GM19193 (cell line): ENCODE results near the gene MAP4.

Experiments used
- POLR2A ChIP-seq: IDR thresholded peaks from 4 replicates; pipeline ENCODE4 v1.6.1; 2011; ENCODE audit not compliant: insufficient read depth, insufficient read length; ENCODE audit errors: extremely low read depth

MAP4 gene

DNA sequence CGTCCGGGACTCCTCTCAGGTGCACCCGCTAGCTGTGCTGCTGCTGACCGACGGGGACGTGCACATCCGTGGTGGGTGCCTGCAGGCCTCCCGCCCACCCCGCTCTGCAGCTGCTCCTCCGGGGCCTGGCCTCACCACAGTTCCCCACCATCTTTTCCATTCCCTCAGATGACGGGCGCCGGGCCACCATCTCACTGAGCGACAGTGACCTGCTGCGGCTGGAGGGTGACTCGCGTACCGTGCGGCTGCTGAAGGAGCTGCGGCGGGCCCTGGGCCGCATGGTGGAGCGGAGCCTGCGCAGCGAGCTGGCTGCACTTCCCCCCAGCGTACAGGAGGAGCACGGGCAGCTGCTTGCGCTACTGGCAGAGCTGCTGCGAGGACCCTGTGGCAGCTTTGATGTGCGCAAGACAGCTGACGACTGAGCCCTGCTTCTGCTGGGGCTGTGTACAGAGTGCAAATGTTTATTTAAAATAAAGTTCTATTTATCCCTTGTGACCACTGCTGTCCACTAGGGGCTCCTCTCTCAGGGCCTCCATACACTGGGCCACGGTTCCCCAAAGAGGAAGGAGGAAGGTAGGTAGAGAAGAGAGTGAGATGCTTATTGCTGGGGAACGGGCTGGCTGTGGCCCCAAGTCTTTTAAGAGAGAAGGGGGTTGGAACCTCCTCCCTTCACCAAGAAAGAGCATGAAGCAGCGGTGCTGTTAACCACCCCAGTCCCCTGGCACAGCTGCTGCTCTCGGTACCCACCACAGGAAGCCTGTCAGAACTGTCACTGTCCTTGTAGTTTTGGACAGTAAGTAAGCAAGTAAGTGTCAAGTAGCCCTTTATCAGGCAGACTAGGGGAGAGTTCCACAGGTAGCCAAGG is 166.3 kb downstream of the MAP4 start:
- TF ChIP-seq POLR2A = peak; percentile 6

DNA sequence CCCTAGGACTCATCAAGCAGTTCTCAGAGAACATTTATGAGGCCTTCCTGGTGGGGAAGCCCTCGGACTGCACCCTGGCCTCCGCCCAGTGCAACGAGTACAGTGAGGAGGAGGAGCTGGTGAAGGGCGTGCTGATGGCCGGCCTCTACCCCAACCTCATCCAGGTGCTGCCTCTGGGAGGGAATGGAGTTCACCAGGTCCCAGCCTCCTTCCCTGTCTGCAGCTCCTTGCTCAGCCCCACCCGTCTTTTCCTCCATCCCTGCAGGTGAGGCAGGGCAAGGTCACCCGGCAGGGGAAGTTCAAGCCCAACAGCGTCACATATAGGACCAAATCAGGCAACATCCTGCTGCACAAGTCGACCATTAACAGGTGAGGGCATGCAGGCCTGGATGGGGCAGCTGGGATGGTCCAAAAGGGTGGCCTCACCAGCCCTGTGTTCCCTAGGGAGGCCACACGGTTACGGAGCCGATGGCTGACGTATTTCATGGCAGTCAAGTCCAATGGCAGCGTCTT is 167.0 kb downstream of the MAP4 start:
- no peak for TF ChIP-seq POLR2A

DNA sequence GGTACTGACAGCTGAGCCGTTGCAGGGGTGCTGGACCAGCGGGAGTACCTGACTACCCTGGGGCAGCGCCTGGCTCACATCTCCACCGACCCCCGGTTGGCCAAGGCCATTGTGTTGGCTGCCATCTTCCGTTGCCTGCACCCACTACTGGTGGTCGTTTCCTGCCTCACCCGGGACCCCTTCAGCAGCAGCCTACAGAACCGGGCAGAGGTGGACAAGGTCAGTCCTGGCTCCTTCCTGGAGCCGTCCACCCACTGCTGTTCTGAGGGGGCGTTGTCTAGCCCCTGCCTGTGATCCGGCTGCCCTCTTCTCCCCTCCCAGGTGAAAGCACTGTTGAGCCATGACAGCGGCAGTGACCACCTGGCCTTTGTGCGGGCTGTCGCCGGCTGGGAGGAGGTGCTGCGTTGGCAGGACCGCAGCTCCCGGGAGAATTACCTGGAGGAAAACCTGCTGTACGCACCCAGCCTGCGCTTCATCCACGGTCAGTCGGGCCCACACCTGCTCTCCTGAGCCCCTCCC is 167.6 kb downstream of the MAP4 start:
- TF ChIP-seq POLR2A = no peak

DNA sequence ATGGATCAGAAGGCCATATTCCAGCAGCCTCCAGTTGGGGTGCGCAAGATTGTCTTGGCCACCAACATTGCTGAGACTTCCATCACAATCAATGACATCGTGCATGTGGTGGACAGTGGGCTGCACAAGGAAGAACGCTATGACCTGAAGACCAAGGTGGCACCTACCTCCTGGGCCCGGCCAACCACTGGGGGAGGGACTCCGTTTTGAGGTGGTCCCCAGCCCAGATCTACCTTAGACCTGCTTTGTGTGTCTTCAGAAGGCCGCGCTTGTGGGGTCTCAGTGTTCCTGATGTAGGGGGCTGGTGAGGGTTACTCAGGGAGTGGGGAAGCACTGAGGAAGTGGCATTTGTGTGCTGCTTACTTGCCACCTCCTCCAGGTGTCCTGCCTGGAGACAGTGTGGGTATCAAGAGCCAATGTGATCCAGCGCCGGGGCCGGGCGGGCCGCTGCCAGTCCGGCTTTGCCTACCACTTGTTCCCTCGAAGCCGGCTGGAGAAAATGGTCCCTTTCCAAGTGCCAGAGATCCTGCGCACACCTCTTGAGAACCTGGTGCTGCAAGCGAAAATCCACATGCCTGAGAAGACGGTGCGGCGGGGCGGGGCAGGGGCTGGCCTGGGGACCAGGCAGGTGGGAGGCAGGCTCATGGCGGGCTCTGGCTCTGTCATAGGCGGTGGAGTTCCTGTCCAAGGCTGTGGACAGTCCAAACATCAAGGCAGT is 168.3 kb downstream of the MAP4 start:
- no peak for TF ChIP-seq POLR2A

DNA sequence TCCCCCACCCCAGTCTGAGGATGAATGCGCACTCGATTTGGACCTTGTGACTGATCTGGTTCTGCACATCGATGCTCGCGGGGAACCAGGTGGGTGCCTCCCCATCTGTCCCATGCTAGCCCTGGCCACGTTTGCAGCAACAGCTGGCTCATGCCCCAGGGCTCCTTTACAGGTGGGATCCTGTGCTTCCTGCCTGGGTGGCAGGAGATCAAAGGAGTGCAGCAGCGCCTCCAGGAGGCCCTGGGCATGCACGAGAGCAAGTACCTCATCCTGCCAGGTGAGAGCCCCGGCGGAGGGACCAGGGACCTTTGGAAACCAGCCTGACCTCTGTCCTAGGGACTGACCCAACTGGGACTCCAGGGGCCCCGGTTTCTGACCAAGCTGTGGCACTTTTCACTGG is 169.0 kb downstream of the MAP4 start:
- no peak for TF ChIP-seq POLR2A

DNA sequence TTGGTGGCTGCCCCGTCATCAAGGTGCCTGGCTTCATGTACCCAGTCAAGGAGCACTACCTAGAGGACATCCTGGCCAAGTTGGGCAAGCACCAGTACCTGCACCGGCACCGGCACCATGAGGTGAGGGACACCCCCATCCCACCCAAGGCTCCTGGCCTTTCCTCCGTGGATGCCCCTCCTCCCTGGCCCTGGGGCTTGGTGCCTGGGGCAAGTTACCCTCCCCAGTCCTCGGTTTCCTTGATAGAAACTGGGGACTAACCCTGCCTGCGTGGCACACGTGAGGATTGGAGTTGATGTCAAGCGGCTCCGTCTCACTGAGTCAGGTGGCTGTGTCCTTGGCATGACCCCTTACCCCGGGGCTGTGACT is 169.4 kb downstream of the MAP4 start:
- no peak for TF ChIP-seq POLR2A

DNA sequence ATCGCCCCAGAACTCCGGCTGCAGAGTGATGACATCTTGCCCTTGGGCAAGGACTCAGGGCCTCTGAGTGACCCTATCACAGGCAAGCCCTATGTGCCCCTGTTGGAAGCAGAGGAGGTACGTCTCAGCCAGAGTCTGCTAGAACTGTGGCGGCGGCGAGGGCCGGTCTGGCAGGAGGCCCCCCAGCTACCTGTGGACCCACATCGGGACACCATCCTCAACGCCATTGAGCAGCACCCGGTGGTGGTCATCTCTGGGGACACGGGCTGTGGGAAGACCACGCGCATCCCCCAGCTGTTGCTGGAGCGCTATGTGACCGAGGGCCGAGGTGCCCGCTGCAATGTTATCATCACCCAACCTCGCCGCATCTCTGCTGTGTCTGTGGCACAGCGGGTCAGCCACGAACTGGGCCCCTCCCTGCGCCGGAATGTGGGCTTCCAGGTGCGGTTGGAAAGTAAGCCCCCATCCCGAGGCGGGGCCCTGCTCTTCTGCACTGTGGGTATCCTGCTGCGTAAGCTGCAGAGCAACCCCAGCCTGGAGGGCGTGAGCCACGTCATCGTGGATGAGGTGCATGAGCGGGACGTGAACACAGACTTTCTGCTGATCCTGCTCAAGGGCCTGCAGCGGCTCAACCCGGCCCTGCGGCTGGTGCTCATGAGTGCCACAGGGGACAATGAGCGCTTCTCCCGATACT is 169.9 kb downstream of the MAP4 start:
- TF ChIP-seq POLR2A = peak; percentile 9

DNA sequence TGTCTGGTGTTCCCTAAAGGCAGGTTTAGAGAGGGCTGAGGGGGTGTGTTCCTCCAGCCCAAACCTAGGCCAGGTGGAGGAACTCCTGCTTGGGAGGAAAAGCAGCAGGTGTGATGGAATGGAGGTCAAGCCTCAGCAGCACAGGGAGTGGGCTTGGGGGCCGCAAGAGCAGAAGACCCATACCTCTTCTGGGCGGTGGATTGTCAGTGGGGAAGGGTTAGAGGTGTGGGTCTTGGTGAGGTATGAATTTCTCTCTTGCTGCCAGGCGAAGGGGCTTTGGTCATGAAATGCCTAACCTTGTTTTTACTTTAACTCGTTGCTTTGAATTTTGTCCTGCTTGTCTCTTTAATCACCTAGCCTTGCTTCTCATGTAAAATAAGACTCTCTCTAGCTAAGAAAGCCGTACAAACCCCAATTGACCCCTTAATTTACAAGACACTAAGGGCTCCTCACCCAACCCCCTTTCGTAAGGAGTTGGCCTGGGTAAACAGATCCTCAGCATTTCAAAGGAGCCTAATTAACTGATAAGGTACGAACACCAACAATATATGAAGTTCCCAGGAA is 174.3 kb downstream of the MAP4 start:
- TF ChIP-seq POLR2A = no peak

DNA sequence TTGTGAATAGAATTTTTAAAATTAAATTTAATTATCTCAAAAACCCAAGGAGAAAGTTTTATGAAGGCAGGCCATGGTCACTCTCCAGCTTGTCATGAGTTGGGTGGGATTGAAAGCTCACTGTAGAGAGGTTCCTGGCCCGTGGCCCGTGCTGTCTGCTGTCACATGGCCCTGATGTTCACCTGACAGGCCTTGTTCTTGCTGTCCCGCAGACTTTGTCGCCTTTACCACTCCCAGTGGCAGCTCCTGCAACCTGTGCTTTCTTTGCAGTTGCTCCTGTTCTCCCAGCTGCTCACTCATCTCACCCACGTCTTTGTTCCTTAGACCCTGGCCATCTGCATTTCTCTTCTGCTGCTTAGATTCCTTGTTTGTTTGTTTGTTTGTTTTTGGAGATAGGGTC is 177.7 kb downstream of the MAP4 start:
- TF ChIP-seq POLR2A = no peak

DNA sequence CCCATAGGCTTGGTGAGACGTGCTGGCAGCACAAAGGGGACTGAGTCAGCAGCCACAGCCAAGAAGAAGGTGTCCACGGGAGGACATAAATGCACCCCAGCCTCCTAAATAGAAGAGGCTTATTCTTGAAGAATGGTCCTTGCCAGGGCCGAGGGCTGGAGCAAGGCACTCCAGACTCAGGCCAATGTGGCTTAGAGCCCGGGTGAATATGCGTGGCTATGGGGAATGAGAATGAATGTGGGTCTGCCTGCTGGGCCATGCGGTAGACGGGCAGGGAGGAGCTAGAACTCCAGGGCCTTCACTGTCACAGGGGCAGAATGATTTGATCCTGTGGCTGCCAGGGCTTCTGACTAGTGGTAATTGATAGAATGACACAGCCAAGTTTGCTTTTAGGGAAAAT is 179.2 kb downstream of the MAP4 start:
- no peak for TF ChIP-seq POLR2A

DNA sequence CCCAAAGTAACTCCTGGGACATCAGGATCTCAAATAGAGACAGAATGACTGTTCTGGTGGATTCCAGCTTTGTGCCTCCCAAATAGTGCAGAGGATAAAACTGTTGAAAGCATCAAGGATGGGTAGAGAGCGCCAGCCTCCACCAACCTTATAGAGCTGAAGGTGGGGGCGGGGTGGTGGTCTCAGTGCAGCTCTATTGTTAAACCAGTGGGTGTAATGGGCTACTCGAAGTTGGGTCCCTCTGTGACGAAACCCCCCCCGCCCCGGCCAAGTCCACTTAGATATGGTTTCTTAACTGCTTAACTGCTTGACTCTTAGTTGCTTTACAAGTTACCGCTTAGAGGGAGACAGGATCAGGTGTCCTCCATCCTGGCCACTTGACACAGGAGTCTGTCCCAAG is 190.6 kb downstream of the MAP4 start:
- no peak for TF ChIP-seq POLR2A

DNA sequence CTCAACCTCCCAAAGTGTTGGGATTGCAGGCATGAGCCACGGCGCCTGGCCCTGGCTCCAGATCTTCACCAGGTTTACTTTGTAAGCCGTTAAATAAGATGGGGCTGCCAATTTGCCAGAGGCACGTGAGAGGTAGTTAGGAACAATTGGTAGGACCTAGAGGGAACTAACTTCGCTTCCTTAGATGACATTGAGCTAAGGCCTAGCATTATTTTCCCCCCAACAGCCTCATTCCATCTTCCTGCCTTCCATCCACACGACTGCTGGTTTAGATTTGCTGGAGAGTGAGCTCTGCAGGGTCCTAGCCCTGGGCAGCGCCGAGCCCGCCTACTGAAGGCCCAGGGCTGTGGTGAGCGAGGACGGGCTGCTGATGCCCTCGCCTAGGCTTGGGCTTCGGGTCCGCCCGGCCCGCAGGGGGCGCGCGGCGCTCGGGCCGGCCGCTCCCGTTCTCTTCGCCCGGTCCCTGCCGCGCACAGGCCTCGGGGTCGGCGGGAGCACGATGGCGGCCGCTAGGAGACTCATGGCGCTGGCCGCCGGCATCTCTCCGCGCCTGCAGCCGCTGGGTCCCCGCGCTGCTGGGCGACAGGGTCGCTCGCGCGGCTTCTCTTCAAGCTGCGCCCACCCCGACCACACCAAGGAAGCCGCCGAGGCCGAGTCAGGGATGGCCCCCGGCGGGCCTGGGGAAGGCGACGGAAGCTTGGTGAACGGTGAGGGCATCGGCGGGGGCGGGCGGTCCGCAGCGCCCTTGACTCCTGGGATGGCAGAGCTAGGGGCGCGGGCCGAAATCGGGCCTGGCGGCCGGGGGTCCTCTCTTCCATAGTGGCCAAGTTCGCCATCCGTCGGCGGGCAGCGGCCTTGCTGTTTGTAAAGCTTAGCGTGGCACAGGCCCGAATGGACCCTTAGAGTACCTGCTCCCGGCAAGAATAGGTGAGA is 191.4 kb downstream of the MAP4 start:
- TF ChIP-seq POLR2A = peak; percentile 85

DNA sequence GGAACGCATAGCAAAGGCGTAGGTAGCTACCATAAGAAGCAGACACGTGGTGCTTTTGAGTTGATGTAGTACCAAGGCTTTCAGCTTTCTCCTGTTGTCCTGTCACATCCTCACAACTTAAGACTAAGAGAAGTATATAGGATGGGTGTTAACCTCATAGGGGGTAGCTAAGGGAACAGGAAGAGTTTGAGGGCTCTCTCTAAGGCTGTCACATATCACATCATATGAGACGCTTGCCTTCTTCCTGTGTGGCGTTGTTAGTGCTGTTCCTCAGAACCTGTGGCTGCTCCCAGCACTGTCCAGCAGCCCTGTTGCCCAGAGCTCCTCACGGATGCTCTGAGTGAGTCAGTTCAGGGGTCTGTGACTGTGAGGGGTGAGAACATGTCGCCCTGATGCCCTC is 198.6 kb downstream of the MAP4 start:
- no peak for TF ChIP-seq POLR2A

DNA sequence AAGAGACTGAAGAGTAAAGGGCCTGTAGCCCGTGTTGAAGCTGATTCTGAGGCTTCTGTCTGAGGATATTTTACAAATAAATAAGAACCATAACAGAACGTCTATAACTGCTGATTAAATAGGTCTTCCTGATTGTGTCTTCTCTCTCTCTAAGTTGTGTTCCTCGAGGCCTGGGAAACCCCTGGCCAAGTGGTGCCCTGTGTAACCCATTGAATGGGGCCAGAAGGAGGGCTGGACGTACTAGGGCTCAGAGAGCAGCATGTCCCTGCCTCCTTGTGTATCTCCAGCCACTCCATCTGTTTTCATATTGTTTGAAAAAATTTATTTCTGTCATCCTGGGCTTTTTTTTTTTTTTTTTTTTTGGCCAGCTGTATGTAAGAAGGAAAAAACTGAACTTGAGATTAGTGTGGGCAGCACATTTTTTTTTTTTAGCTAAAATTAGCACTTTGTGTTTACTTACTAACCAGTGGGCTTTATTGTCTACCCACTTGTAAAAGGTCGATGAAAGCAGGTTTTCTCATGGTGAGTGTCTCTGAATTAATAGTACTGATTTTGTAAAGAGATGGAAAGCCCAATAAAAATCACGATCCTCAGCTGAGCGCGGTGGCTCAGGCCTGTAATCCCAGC is 202.6 kb downstream of the MAP4 start:
- TF ChIP-seq POLR2A = no peak

DNA sequence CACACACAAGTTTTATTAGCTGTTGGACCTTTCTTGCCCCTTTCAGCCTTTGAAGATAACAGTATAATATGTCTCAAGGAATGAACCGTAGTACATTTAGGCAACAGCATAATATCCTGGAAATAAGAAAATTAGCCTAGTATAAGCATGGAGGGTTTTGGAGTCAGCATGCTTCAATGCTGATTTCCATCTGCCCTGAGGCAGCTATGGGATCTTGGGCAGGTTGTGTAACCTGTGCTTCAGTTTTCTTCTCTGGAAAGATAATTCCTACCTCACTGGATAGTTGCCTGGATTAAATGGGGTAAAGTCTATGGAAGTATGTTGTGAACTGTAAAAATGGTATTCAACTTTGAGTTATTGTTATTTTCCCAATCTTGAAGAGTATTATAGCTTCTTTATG is 211.6 kb downstream of the MAP4 start:
- no peak for TF ChIP-seq POLR2A
